Tibial artery (tissue), 4 donors: ENCODE results near the gene MAPRE2.

Experiments used
- DNase-seq, 2 donors: peaks; one replicate each; pipeline ENCODE4 v3.0.0-alpha.2; 2019
- H3K27ac ChIP-seq, 2 donors: fragments of 200-600 bp; sonication (generic) in 1 of 2; 1 replicate in 1 of 2; 2 replicates in 1 of 2; pipeline ENCODE4 v1.5.1; 2018 to 2019; ENCODE audit warnings: mild to moderate bottlenecking in 1 of 2
- H3K27me3 ChIP-seq, 2 donors: fragments of 200-600 bp; sonication (generic) in 1 of 2; one replicate each; pipeline versions ENCODE4 v1.5.1 to v1.6.0; 2016 to 2019
- H3K36me3 ChIP-seq, 3 donors: fragments of 200-600 bp; sonication (generic) in 2 of 3; one replicate each; pipeline ENCODE4 v1.5.1; 2016 to 2019; ENCODE audit warnings: mild to moderate bottlenecking in 2 of 3
- H3K4me1 ChIP-seq, 4 donors: fragments of 200-600 bp; sonication (generic) in 2 of 4; 1 replicate in 3 of 4; 2 replicates in 1 of 4; pipeline ENCODE4 v1.5.1; 2016 to 2019
- H3K4me3 ChIP-seq, 2 donors: fragments of 200-600 bp; sonication (generic) in 1 of 2; 1 replicate in 1 of 2; 2 replicates in 1 of 2; pipeline ENCODE4 v1.5.1; 2018 to 2019; ENCODE audit warnings: mild to moderate bottlenecking in 2 of 2
- H3K9me3 ChIP-seq, 3 donors: fragments of 200-600 bp; sonication (generic) in 1 of 3; one replicate each; pipeline ENCODE4 v1.5.1; 2016 to 2019
- intact Hi-C: fragments of 100-400 bp; cut with DNase I; formaldehyde crosslinking; loops from one replicate; pipeline ENCODE4 v1.15.0; 2023; ENCODE audit warnings: low total_unique reads
- TF ChIP-seq, protein P1 (sequence below), 2 experiments: fragments of 200-600 bp in 1 of 2; fragments of 450-650 bp in 1 of 2; IDR thresholded peaks; one replicate each; pipeline ENCODE4 v1.5.1; 2017 to 2019; ENCODE audit warnings: antibody characterized with exemption in 2 of 2, mild to moderate bottlenecking in 1 of 2, moderate library complexity in 1 of 2

The MAPRE2 gene

DNA sequence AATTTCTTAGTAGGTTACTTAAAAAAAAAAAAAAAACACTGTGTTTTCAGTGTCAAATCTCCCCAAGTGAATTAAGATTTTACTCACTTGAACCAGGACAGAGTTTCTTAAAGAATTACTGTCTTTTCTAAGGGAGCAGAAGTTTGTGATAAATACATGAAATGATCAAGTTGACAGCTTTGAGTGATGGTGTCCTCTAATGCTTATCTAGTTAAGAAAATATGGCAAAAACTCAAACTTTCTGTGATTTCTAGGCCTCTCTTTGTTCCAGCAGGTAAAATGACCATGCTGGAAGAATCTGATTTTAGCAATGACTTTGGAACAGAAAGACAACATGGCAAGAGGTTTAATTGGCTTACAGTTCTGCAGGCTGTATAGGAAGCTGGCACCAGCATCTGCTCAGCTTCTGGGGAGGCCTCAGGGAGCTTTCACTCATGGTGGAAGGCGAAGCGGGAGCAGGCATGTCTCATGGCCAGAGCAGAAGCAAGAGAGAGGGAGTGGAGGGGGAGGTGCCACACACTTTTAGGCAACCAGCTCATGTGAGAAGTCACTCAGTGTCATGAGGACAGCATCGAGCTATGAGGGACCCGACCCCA, 6.6 kb downstream of the MAPRE2 start:
- no peak for DNase-seq
- peaks cover 0 to 73% (median 47%) of the 10 kb centered on the region in 4 donors for H3K4me1 ChIP-seq
- H3K4me3 ChIP-seq = no peak overlapping the region
- H3K9me3 ChIP-seq = no peaks in the 10 kb centered on the region
- no peaks in the 10 kb centered on the region for H3K36me3 ChIP-seq
- TF ChIP-seq, protein P1, sequence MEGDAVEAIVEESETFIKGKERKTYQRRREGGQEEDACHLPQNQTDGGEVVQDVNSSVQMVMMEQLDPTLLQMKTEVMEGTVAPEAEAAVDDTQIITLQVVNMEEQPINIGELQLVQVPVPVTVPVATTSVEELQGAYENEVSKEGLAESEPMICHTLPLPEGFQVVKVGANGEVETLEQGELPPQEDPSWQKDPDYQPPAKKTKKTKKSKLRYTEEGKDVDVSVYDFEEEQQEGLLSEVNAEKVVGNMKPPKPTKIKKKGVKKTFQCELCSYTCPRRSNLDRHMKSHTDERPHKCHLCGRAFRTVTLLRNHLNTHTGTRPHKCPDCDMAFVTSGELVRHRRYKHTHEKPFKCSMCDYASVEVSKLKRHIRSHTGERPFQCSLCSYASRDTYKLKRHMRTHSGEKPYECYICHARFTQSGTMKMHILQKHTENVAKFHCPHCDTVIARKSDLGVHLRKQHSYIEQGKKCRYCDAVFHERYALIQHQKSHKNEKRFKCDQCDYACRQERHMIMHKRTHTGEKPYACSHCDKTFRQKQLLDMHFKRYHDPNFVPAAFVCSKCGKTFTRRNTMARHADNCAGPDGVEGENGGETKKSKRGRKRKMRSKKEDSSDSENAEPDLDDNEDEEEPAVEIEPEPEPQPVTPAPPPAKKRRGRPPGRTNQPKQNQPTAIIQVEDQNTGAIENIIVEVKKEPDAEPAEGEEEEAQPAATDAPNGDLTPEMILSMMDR (IDR thresholded peaks at IDR 0.05) = no peak
- no peaks in the 10 kb centered on the region for H3K27me3 ChIP-seq
- H3K27ac ChIP-seq = no peak overlapping the region
- intact Hi-C loops = loop anchor here (10.0 kb wide), 1 partner anchor 67 kb away; no protein-coding TSS in a partner anchor

DNA sequence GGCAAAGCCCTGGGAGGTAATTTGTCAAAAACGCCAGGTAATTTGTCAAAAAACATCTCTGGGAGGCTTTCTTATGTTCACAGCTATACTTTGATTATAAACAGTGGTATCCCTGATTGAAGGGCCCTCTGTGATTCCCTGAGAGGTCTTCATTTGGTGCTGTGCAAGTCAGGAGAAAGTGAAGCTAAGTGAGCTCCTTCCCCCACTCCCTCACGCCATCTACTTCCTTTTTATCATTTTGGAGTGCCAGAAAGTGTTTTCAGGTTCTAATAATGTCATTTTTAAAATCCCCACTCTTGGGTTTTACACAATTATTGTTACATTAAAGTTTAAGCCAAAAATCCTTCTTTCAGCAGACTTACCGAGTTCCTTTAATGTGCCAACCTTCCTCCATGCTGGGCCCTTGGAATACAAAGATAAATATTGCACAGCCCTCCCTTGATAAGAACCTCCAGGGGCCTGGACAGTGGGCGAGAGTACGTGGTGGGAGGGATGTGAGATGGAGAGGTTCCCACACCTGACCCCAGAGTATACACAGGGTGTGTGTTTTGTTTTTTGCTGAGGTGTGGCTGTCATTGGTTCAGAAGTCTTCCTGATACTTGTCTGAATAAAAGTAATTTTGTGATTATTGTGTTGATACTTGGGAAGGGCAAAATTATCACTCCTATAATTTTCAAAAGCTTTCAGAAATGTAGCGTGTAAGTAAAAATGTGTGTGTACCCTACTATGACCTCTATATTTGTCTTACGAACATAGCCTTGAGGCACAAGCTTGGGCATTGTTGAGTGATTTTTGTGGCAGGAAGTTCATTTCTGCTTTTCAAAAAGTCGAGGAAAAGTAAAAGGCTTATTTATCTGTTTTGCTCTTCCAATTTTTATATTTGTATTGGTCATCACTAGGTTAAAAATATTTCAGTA, 8.2 kb downstream of the MAPRE2 start:
- TF ChIP-seq, protein P1 (IDR thresholded peaks at IDR 0.05) = no peak
- peak overlapping the region in 1 of 2 donors; percentile 9 for H3K27ac ChIP-seq
- no peak overlapping the region for H3K4me3 ChIP-seq
- peaks cover 0 to 58% (median 41%) of the 10 kb centered on the region in 4 donors for H3K4me1 ChIP-seq
- no peaks in the 10 kb centered on the region for H3K36me3 ChIP-seq
- no peak for DNase-seq
- intact Hi-C loops = loop anchor here (10.0 kb wide), 1 partner anchor 65 kb away; no protein-coding TSS in a partner anchor
- H3K27me3 ChIP-seq = no peaks in the 10 kb centered on the region
- H3K9me3 ChIP-seq = no peaks in the 10 kb centered on the region

DNA sequence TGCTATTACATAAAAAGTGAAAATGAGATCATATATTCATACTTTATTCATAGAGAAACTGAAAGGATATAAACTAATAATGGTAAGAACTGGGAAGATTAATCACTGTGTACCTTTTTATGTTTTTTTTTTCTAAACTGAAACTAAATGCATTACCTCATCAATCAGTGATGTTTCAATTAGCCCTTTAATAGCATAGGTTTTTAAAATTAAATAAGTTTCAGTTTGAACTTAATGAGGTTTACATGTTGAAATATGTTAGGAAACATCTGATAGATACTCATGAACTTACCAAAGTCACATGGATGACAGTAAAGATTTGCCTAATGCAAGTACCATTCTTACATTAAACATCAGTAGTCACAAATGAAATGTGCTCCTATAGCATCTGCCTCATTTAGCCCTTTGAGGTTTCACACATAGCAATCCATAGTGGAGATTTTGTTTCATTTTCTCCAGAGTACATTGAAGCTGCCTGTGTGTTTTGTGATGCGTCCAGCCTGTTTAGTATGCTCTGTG, 8.9 kb downstream of the MAPRE2 start:
- Histone ChIP-seq H3K9me3 (no peaks in the 10 kb centered on the region), H3K27ac (peak overlapping the region in 1 of 2 donors; percentile 9), H3K27me3 (no peaks in the 10 kb centered on the region), H3K36me3 (no peaks in the 10 kb centered on the region), H3K4me3 (no peak overlapping the region), H3K4me1 (peaks cover 0 to 51% (median 35%) of the 10 kb centered on the region in 4 donors)
- TF ChIP-seq, protein P1 (IDR thresholded peaks at IDR 0.05) = no peak
- DNase-seq = no peak
- intact Hi-C loops = no loop called here

DNA sequence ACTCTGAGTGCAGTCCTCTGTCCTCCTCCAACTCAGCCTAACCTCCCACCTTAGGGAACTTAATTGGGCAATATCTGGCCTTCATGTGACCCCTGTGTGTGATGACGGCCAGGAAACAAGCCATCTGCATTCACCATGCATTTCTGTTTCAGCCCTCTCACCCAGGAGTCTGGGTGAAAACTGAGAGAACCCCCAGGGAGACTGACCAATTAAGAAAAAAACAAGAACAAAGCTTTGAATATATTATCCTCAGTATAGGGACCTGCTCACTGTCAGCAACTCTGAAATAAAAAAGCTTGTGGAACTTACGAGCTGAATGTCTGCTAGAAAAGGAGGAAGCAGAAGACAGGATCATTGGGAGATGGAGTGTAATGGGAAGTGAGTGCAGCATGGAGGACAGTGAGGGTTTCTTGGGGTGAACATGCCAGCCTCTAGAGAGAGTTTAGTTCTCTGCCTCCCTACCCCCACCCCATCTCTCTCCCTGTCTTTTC, 9.5 kb downstream of the MAPRE2 start:
- H3K27ac ChIP-seq = no peak overlapping the region
- intact Hi-C loops = no loop called here
- TF ChIP-seq, protein P1 (IDR thresholded peaks at IDR 0.05) = no peak
- peaks cover 0 to 46% (median 32%) of the 10 kb centered on the region in 4 donors for H3K4me1 ChIP-seq
- H3K4me3 ChIP-seq = no peak overlapping the region
- H3K36me3 ChIP-seq = no peaks in the 10 kb centered on the region
- H3K9me3 ChIP-seq = no peaks in the 10 kb centered on the region
- no peaks in the 10 kb centered on the region for H3K27me3 ChIP-seq
- no peak for DNase-seq

DNA sequence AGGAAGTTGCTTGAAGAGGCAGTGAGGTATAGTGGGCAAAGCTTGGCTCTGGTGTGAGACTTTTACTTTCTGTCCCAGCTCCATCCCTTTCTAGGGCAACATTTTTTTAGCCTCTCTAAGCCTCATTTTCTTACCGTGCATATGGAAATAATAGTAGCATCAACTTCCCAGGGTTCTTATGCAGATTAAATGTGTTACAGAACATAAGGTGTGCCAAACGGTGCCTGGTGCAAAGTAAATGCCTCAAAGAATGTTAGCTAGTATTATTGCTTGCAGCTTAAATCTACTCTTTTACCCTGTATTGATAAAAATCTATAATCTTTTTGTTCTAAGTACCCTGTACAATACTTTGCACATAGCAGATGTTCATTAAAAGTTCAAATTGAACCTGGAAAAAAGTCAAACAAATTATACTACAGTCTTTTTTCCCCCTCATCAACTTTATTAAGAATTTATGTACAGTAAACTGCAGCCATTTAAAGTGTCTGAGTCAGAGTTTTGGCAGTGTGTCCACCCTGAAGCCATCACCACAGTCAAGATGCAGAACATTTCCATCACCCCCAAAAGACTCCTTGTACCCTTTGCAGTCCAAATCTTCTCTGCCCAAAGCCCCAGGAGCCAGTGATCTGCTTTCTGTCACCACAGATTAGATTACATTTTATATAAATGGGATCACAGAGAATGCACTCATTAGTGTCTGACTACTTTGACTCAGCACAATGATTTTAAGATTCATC, 10.6 kb downstream of the MAPRE2 start:
- no peaks in the 10 kb centered on the region for H3K36me3 ChIP-seq
- TF ChIP-seq, protein P1 (IDR thresholded peaks at IDR 0.05) = no peak
- no peak for DNase-seq
- H3K27ac ChIP-seq = no peak overlapping the region
- H3K4me1 ChIP-seq = peaks cover 0 to 39% (median 25%) of the 10 kb centered on the region in 4 donors
- no peaks in the 10 kb centered on the region for H3K9me3 ChIP-seq
- no peak overlapping the region for H3K4me3 ChIP-seq
- no peaks in the 10 kb centered on the region for H3K27me3 ChIP-seq
- intact Hi-C loops = no loop called here
